T-cell (primary cell): ENCODE results near the gene MARCHF11. TPM values are rescaled to one million over a fixed set of nuclear protein-coding genes. Genes with fewer than 3 reads are reported as not detected.

Experiments
- ATAC-seq, 4 experiments: fragments of 200-7000 bp in 3 of 4; fragments of 150-1000 bp in 1 of 4; cut with Tn5 transposase; replicated peaks in 1 of 4; 1 replicate in 3 of 4; 2 replicates in 1 of 4; pipeline ENCODE4 v1.10.0; 2021; ENCODE audit warnings: moderate library complexity in 3 of 4, mild to moderate bottlenecking in 2 of 4, moderate number of reproducible peaks in 1 of 4
- CTCF ChIA-PET, 2 donors: fragments of 300-600 bp; sonication (Branson Sonifier 250); formaldehyde crosslinking; loops; one replicate each; lab custom pipeline; 2022; ENCODE audit warnings: antibody characterized with exemption in 2 of 2; lab: Charles Lee
- POLR2A ChIA-PET, 2 donors: fragments of 300-600 bp; sonication (Branson Sonifier 250); formaldehyde crosslinking; loops; one replicate each; lab custom pipeline; 2022; ENCODE audit warnings: antibody characterized with exemption in 2 of 2; lab: Charles Lee
- DNase-seq, 35 experiments: peaks; one replicate each; pipeline versions ENCODE4 v3.0.0 to v3.0.0-alpha.2; 2013 to 2023
- H3K27ac ChIP-seq: one replicate; pipeline ENCODE4 v1.5.1; 2013; ENCODE audit warnings: low read length
- H3K27me3 ChIP-seq, 2 experiments: replicated peaks in 1 of 2; 1 replicate in 1 of 2; 2 replicates in 1 of 2; pipeline versions ENCODE4 v1.6.1 to v1.7.0; 2013; ENCODE audit warnings: low read length in 1 of 2, mixed read lengths in 1 of 2; ENCODE audit not compliant: control insufficient read depth in 2 of 2, insufficient read depth in 2 of 2; ENCODE audit errors: extremely low read depth in 1 of 2
- H3K36me3 ChIP-seq, 2 donors: 1 replicate in 1 of 2; 2 replicates in 1 of 2; pipeline versions ENCODE4 v1.6.1 to v1.7.0; 2013; ENCODE audit warnings: low read length in 1 of 2; ENCODE audit not compliant: control insufficient read depth in 2 of 2, insufficient read depth in 1 of 2; ENCODE audit errors: extremely low read depth in 1 of 2
- H3K4me1 ChIP-seq, 2 experiments: 1 replicate in 1 of 2; 2 replicates in 1 of 2; pipeline versions ENCODE4 v1.6.1 to v1.7.0; 2013; ENCODE audit warnings: low read length in 2 of 2, mixed read lengths in 1 of 2; ENCODE audit not compliant: insufficient read depth in 2 of 2, control insufficient read depth in 1 of 2; ENCODE audit errors: extremely low read depth in 1 of 2
- H3K4me3 ChIP-seq, 2 donors: 1 replicate in 1 of 2; 2 replicates in 1 of 2; pipeline versions ENCODE4 v1.5.1 to v1.7.0; 2013; ENCODE audit warnings: mild to moderate bottlenecking in 2 of 2, low read length in 1 of 2, moderate library complexity in 1 of 2; ENCODE audit not compliant: control insufficient read depth in 1 of 2; ENCODE audit errors: extremely low read depth in 1 of 2
- H3K9me3 ChIP-seq: 2 replicates; pipeline ENCODE4 v1.7.0; 2013
- H3K27ac Mint-ChIP-seq, 2 donors: one replicate each; pipeline ENCODE4 v1.8.0; 2020 to 2021; ENCODE audit warnings: mild to moderate bottlenecking in 2 of 2, mixed read lengths in 2 of 2
- H3K27me3 Mint-ChIP-seq, 2 donors: one replicate each; pipeline ENCODE4 v1.8.0; 2021 to 2022; ENCODE audit warnings: mixed read lengths in 2 of 2
- H3K36me3 Mint-ChIP-seq: one replicate; pipeline ENCODE4 v1.8.0; 2021; ENCODE audit warnings: mixed read lengths
- H3K4me1 Mint-ChIP-seq, 3 donors: one replicate each; pipeline ENCODE4 v1.8.0; 2020 to 2022; ENCODE audit warnings: mixed read lengths in 3 of 3, mild to moderate bottlenecking in 1 of 3
- H3K4me3 Mint-ChIP-seq, 3 donors: one replicate each; pipeline ENCODE4 v1.8.0; 2020 to 2022; ENCODE audit warnings: mild to moderate bottlenecking in 3 of 3, mixed read lengths in 3 of 3, moderate library complexity in 3 of 3
- H3K9me3 Mint-ChIP-seq, 3 donors: one replicate each; pipeline ENCODE4 v1.8.0; 2020 to 2022; ENCODE audit warnings: mixed read lengths in 3 of 3
- WGBS: methylation state at CpG from one replicate; pipeline ENCODE4 v1.1.5; 2013; ENCODE audit warnings: missing lambda C conversion rate; ENCODE audit not compliant: insufficient coverage; 5-methylcytosine and 5-hydroxymethylcytosine counted together
- total RNA-seq, 35 experiments: library from RNA in 6 of 35; stranded (reverse) in 6 of 35; fragments of 120-200 nt in 1 of 35; gene quantifications; one replicate each; pipeline versions ENCODE4 v1.2.1 to v1.2.4 and lab custom pipeline; 2013 to 2026

MARCHF11 gene
- total RNA-seq, 5 donors from 2014 or later (not counting 1 experiment from before 2014, with no cell fraction given), result not detected

GRCh38 chr5:16037121-16037845 lies 142.3 kb downstream of the MARCHF11 start:
- Mint-ChIP-seq H3K27me3 (no peaks in the 10 kb centered on the region), H3K27ac (no peak overlapping the region), H3K4me3 (no peak overlapping the region), H3K36me3 (no peaks in the 10 kb centered on the region), H3K4me1 (no peaks in the 10 kb centered on the region), H3K9me3 (peaks cover 3 to 20% (median 4%) of the 10 kb centered on the region in 3 donors)
- Histone ChIP-seq H3K27me3 (no peaks in the 10 kb centered on the region), H3K27ac (no peak overlapping the region), H3K9me3 (no peaks in the 10 kb centered on the region), H3K4me1 (no peaks in the 10 kb centered on the region), H3K36me3 (no peaks in the 10 kb centered on the region), H3K4me3 (no peak overlapping the region)
- ATAC-seq (no peak), DNase-seq (no peak)
- ChIA-PET POLR2A (no interaction called here), CTCF (no interaction called here)
- WGBS, result 100% methylated on average over 2 of the region's 8 CpGs

- Mint-ChIP-seq H3K36me3 (no peaks in the 10 kb centered on the region), H3K27ac (no peak overlapping the region), H3K4me1 (no peaks in the 10 kb centered on the region), H3K27me3 (no peaks in the 10 kb centered on the region), H3K9me3 (peaks cover 0 to 14% (median 2%) of the 10 kb centered on the region in 3 donors), H3K4me3 (no peak overlapping the region)
- WGBS, result 93% methylated on average over 3 of the region's 8 CpGs
- H3K4me1 ChIP-seq, result no peaks in the 10 kb centered on the region
- no peaks in the 10 kb centered on the region for H3K9me3 ChIP-seq
- ATAC-seq, result no peak
- DNase-seq, result no peak
- no peak overlapping the region for H3K4me3 ChIP-seq
- no peak overlapping the region for H3K27ac ChIP-seq
- H3K27me3 ChIP-seq, result no peaks in the 10 kb centered on the region
- H3K36me3 ChIP-seq, result no peaks in the 10 kb centered on the region
- POLR2A ChIA-PET, result no interaction called here
- CTCF ChIA-PET, result no interaction called here
These were observed 145.1 kb downstream of the MARCHF11 start for GRCh38 chr5:16034319-16035001.

GRCh38 chr5:16033187-16033925 lies 146.2 kb downstream of the MARCHF11 start:
- no peaks in the 10 kb centered on the region for H3K4me1 ChIP-seq
- ChIA-PET CTCF (no interaction called here), POLR2A (no interaction called here)
- Mint-ChIP-seq H3K4me3 (no peak overlapping the region), H3K9me3 (peaks cover 0 to 11% (median 2%) of the 10 kb centered on the region in 3 donors), H3K27me3 (no peaks in the 10 kb centered on the region), H3K36me3 (no peaks in the 10 kb centered on the region), H3K4me1 (no peaks in the 10 kb centered on the region), H3K27ac (no peak overlapping the region)
- ATAC-seq, result no peak
- 90% methylated on average over 2 of the region's 4 CpGs for WGBS
- no peak overlapping the region for H3K27ac ChIP-seq
- H3K36me3 ChIP-seq, result no peaks in the 10 kb centered on the region
- H3K9me3 ChIP-seq, result no peaks in the 10 kb centered on the region
- H3K27me3 ChIP-seq, result no peaks in the 10 kb centered on the region
- no peak for DNase-seq
- no peak overlapping the region for H3K4me3 ChIP-seq

GRCh38 chr5:16028708-16029107 lies 150.9 kb downstream of the MARCHF11 start:
- DNase-seq (no peak), ATAC-seq (no peak)
- no peak overlapping the region for H3K4me3 Mint-ChIP-seq
- H3K36me3 Mint-ChIP-seq, result no peaks in the 10 kb centered on the region
- no peak overlapping the region for H3K27ac ChIP-seq
- H3K27ac Mint-ChIP-seq, result no peak overlapping the region
- no peaks in the 10 kb centered on the region for H3K27me3 ChIP-seq
- peaks cover 0 to 8% (median 2%) of the 10 kb centered on the region in 3 donors for H3K9me3 Mint-ChIP-seq
- ChIA-PET CTCF (no interaction called here), POLR2A (no interaction called here)
- H3K36me3 ChIP-seq, result no peaks in the 10 kb centered on the region
- no peak overlapping the region for H3K4me3 ChIP-seq
- no peaks in the 10 kb centered on the region for H3K4me1 ChIP-seq
- H3K27me3 Mint-ChIP-seq, result no peaks in the 10 kb centered on the region
- 68% methylated on average over 2 of the region's 3 CpGs for WGBS
- no peaks in the 10 kb centered on the region for H3K9me3 ChIP-seq
- H3K4me1 Mint-ChIP-seq, result no peaks in the 10 kb centered on the region

GRCh38 chr5:16025681-16026080 lies 153.9 kb downstream of the MARCHF11 start:
- Histone ChIP-seq H3K36me3 (no peaks in the 10 kb centered on the region), H3K9me3 (no peaks in the 10 kb centered on the region), H3K4me3 (no peak overlapping the region), H3K27ac (no peak overlapping the region), H3K27me3 (no peaks in the 10 kb centered on the region), H3K4me1 (no peaks in the 10 kb centered on the region)
- peaks cover 4 to 8% (median 4%) of the 10 kb centered on the region in 3 donors for H3K9me3 Mint-ChIP-seq
- no peak overlapping the region for H3K27ac Mint-ChIP-seq
- ATAC-seq (no peak), DNase-seq (no peak)
- POLR2A ChIA-PET, result no interaction called here
- CTCF ChIA-PET, result interaction anchor here in 1 of 2 donors (0.5 kb wide), 1 partner anchor 1219 kb away, joined by 4 read pairs; no protein-coding TSS in a partner anchor
- H3K36me3 Mint-ChIP-seq, result no peaks in the 10 kb centered on the region
- H3K4me3 Mint-ChIP-seq, result no peak overlapping the region
- no peaks in the 10 kb centered on the region for H3K4me1 Mint-ChIP-seq
- H3K27me3 Mint-ChIP-seq, result no peaks in the 10 kb centered on the region

GRCh38 chr5:16018970-16019369 lies 160.6 kb downstream of the MARCHF11 start:
- no peaks in the 10 kb centered on the region for H3K27me3 ChIP-seq
- H3K27me3 Mint-ChIP-seq, result no peaks in the 10 kb centered on the region
- no peak overlapping the region for H3K4me3 Mint-ChIP-seq
- no peaks in the 10 kb centered on the region for H3K36me3 ChIP-seq
- H3K4me1 Mint-ChIP-seq, result no peaks in the 10 kb centered on the region
- H3K27ac ChIP-seq, result no peak overlapping the region
- 43% methylated on average over 1 of the region's 3 CpGs for WGBS
- H3K9me3 Mint-ChIP-seq, result peaks cover 10 to 25% (median 23%) of the 10 kb centered on the region in 3 donors
- ChIA-PET CTCF (no interaction called here), POLR2A (no interaction called here)
- ATAC-seq, result no peak
- DNase-seq, result no peak
- no peak overlapping the region for H3K27ac Mint-ChIP-seq
- no peak overlapping the region for H3K4me3 ChIP-seq
- H3K4me1 ChIP-seq, result no peaks in the 10 kb centered on the region
- H3K9me3 ChIP-seq, result no peaks in the 10 kb centered on the region
- no peaks in the 10 kb centered on the region for H3K36me3 Mint-ChIP-seq
